ENCODE results near the gene IFNGR1. TPM values are rescaled to one million over a fixed set of nuclear protein-coding genes. Genes with fewer than 3 reads are reported as not detected.

Gene IFNGR1
- total and polyA plus RNA-seq, 10 of the 15 experiments (the other 5 are each of a cell fraction or from before 2014, with no cell fraction given), result 89.0 to 296 (median 138) TPM

DNA sequence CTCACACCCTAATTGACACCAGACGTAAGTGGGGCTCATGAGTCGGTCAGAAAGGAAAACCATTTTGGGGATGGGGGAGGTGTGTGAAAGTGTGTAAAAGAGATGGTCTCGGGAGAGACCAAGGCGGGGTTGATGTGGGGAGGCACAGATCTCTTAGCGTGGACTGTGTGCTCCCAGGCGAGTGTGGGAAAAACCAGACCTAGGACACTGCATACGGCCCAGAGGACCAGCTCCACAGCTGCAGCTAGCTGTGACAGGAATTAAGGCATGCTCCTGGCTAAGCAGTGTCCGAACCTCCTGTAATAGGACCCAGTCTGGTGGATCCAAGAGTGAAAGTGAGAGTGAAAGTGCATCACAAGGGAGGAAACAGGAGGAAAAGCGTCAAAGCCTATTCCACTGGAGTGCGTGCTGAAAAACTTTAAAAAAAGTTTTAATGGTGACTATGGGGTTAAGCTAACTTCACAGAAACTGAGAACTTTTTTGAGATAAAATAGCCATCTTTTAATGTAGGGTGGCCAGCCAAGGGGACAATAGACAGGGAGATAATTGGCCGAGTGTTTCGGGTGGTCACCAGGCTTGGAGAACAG, 55.4 kb downstream of the IFNGR1 start:
- H3K9ac ChIP-seq (ENCODE audit: control insufficient read depth, insufficient read depth, low read length), result no peak overlapping the region
- intact Hi-C loops (cut with micrococcal nuclease; ENCODE audit: unreplicated experiment) (no loop called here), in situ Hi-C loops (cut with MboI) (no loop called here)
- H3K36me3 ChIP-seq (ENCODE audit: control insufficient read depth in 2 of 2, insufficient read depth in 2 of 2, low read length in 1 of 2), result no peaks in the 10 kb centered on the region
- RAD21 ChIA-PET (ENCODE audit: unreplicated experiment), result interaction anchor here (3.8 to 11.3 kb wide), 3 partner anchors 51 to 65 kb away, joined by 68 to 500 read pairs (median 81); no protein-coding TSS in a partner anchor
- H4K20me1 ChIP-seq (ENCODE audit: control insufficient read depth, insufficient read depth), result no peaks in the 10 kb centered on the region
- no peaks in the 10 kb centered on the region for H3K79me2 ChIP-seq (ENCODE audit: control insufficient read depth, insufficient read depth, low read length)
- no peak overlapping the region for H3K4me3 ChIP-seq
- FAIRE-seq (no peak), ATAC-seq (no peak), DNase-seq (ENCODE audit: low read depth, low spot score) (no peak)
- peaks cover 27% of the 10 kb centered on the region for H3K9me3 ChIP-seq (replicated peaks; ENCODE audit: control insufficient read depth, insufficient read depth, low read length)
- SMC1A ChIA-PET (ENCODE audit: uncharacterized antibody, unreplicated experiment), result interaction anchor here (0.6 to 9.7 kb wide), 7 partner anchors 27 to 98 kb away, joined by 3 to 293 read pairs (median 45); no protein-coding TSS in a partner anchor
- POLR2A ChIA-PET, result interaction anchor here (1.2 kb wide), 1 partner anchor 9 kb away, joined by 4 read pairs; no protein-coding TSS in a partner anchor
- BruUV-seq (replicated peaks), result no TSS peak
- CTCF ChIA-PET, result interaction anchor here (3.6 to 4.7 kb wide), 3 partner anchors 43 to 68 kb away, joined by 20 to 160 read pairs (median 46); no protein-coding TSS in a partner anchor
- WGBS (ENCODE audit: insufficient coverage, insufficient replicate concordance, low lambda C conversion rate, missing lambda C conversion rate), result 91% methylated on average over 12 of the region's 12 CpGs
- no peaks in the 10 kb centered on the region for H3K27me3 ChIP-seq (replicated peaks in 1 of 2; ENCODE audit: control insufficient read depth in 2 of 2, insufficient read depth in 2 of 2, low read length in 1 of 2)
- H3K4me1 ChIP-seq (ENCODE audit: control insufficient read depth, insufficient read depth, low read length), result peaks cover 33% of the 10 kb centered on the region
- no peak overlapping the region for H3K4me2 ChIP-seq (ENCODE audit: control insufficient read depth, insufficient read depth)
- no peak overlapping the region for H3K27ac ChIP-seq (ENCODE audit: control insufficient read depth, insufficient read depth)
- no peak overlapping the region for H2AFZ ChIP-seq (ENCODE audit: control insufficient read depth, low read depth, low read length)
- TF ChIP-seq MYC (IDR thresholded peaks at IDR 0.05; ENCODE audit: insufficient read depth, insufficient read length, insufficient replicate concordance, low read length, severe bottlenecking), result no peak
- TF ChIP-seq, protein P1, sequence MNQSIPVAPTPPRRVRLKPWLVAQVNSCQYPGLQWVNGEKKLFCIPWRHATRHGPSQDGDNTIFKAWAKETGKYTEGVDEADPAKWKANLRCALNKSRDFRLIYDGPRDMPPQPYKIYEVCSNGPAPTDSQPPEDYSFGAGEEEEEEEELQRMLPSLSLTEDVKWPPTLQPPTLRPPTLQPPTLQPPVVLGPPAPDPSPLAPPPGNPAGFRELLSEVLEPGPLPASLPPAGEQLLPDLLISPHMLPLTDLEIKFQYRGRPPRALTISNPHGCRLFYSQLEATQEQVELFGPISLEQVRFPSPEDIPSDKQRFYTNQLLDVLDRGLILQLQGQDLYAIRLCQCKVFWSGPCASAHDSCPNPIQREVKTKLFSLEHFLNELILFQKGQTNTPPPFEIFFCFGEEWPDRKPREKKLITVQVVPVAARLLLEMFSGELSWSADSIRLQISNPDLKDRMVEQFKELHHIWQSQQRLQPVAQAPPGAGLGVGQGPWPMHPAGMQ (IDR thresholded peaks at IDR 0.05; ENCODE audit: borderline replicate concordance), result no peak
- TF ChIP-seq, protein P2, sequence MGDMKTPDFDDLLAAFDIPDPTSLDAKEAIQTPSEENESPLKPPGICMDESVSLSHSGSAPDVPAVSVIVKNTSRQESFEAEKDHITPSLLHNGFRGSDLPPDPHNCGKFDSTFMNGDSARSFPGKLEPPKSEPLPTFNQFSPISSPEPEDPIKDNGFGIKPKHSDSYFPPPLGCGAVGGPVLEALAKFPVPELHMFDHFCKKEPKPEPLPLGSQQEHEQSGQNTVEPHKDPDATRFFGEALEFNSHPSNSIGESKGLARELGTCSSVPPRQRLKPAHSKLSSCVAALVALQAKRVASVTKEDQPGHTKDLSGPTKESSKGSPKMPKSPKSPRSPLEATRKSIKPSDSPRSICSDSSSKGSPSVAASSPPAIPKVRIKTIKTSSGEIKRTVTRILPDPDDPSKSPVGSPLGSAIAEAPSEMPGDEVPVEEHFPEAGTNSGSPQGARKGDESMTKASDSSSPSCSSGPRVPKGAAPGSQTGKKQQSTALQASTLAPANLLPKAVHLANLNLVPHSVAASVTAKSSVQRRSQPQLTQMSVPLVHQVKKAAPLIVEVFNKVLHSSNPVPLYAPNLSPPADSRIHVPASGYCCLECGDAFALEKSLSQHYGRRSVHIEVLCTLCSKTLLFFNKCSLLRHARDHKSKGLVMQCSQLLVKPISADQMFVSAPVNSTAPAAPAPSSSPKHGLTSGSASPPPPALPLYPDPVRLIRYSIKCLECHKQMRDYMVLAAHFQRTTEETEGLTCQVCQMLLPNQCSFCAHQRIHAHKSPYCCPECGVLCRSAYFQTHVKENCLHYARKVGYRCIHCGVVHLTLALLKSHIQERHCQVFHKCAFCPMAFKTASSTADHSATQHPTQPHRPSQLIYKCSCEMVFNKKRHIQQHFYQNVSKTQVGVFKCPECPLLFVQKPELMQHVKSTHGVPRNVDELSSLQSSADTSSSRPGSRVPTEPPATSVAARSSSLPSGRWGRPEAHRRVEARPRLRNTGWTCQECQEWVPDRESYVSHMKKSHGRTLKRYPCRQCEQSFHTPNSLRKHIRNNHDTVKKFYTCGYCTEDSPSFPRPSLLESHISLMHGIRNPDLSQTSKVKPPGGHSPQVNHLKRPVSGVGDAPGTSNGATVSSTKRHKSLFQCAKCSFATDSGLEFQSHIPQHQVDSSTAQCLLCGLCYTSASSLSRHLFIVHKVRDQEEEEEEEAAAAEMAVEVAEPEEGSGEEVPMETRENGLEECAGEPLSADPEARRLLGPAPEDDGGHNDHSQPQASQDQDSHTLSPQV (IDR thresholded peaks at IDR 0.05), result no peak
- TF ChIP-seq CBFB (IDR thresholded peaks at IDR 0.05; ENCODE audit: low read depth), result no peak
- no peak for TF ChIP-seq CHD1 (IDR thresholded peaks at IDR 0.05; ENCODE audit: low read depth, low read length)
- no peak for TF ChIP-seq FOS (IDR thresholded peaks at IDR 0.05; ENCODE audit: borderline replicate concordance, extremely low read depth, insufficient read length)
- no peak for TF ChIP-seq ZNF217 (IDR thresholded peaks at IDR 0.05)
- no peak for TF ChIP-seq CBX3 (IDR thresholded peaks at IDR 0.05; ENCODE audit: borderline replicate concordance, low read depth)
- TF ChIP-seq POLR2AphosphoS5 (IDR thresholded peaks at IDR 0.05; ENCODE audit: low read length), result no peak
- no peak for TF ChIP-seq ZNF207 (IDR thresholded peaks at IDR 0.05; ENCODE audit: borderline replicate concordance)
- no peak for TF ChIP-seq BRCA1 (IDR thresholded peaks at IDR 0.05; ENCODE audit: low read depth, low read length)
- TF ChIP-seq, protein P3, sequence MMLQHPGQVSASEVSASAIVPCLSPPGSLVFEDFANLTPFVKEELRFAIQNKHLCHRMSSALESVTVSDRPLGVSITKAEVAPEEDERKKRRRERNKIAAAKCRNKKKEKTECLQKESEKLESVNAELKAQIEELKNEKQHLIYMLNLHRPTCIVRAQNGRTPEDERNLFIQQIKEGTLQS (IDR thresholded peaks at IDR 0.05; ENCODE audit: borderline replicate concordance, extremely low read depth, low read depth, low read length), result no peak
- TF ChIP-seq MTA2 (IDR thresholded peaks at IDR 0.05; ENCODE audit: low read depth), result no peak
- TF ChIP-seq, protein P4, sequence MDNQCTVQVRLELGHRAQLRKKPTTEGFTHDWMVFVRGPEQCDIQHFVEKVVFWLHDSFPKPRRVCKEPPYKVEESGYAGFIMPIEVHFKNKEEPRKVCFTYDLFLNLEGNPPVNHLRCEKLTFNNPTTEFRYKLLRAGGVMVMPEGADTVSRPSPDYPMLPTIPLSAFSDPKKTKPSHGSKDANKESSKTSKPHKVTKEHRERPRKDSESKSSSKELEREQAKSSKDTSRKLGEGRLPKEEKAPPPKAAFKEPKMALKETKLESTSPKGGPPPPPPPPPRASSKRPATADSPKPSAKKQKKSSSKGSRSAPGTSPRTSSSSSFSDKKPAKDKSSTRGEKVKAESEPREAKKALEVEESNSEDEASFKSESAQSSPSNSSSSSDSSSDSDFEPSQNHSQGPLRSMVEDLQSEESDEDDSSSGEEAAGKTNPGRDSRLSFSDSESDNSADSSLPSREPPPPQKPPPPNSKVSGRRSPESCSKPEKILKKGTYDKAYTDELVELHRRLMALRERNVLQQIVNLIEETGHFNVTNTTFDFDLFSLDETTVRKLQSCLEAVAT (IDR thresholded peaks at IDR 0.05), result no peak
- no peak for TF ChIP-seq ETV6 (conservative IDR thresholded peaks at IDR 0.05 in 1 of 2, IDR thresholded peaks at IDR 0.05 in 1 of 2; ENCODE audit: borderline replicate concordance in 1 of 2, low read depth in 1 of 2)

Data from GM12878 (cell line).